GM12878 (cell line): Measurements from ENCODE around the gene CDK11B. TPM values are rescaled to one million over a fixed set of nuclear protein-coding genes. Genes with fewer than 3 reads are reported as not detected.

Source experiments
- ATAC-seq: fragments of 200-7000 bp; cut with Tn5 transposase; 3 replicates; pipeline ENCODE4 v1.9.1; 2020; ENCODE audit warnings: mild to moderate bottlenecking, moderate library complexity
- BruUV-seq: library from RNA; stranded (reverse); fragments of 400-500 nt; replicated peaks from 2 replicates; lab custom pipeline; 2021; lab: Mats Ljungman, UMichigan
- CTCF ChIA-PET: fragments of 300-600 bp; sonication (Branson Sonifier 250); formaldehyde crosslinking; extraction: SDS; loops from one replicate; lab custom pipeline; 2021; ENCODE audit warnings: inconsistent platforms; lab: Yijun Ruan, JAX
- POLR2A ChIA-PET: fragments of 350-600 bp; formaldehyde crosslinking; extraction: SDS; loops from one replicate; lab custom pipeline; 2021; ENCODE audit warnings: inconsistent platforms; lab: Charles Lee
- RAD21 ChIA-PET: fragments of 300-600 bp; sonication (Branson Sonifier 250); formaldehyde crosslinking; loops from one replicate; lab custom pipeline; 2023; ENCODE audit warnings: antibody characterized with exemption; ENCODE audit not compliant: unreplicated experiment; lab: Charles Lee
- SMC1A ChIA-PET: fragments of 300-600 bp; sonication (Branson Sonifier 250); formaldehyde crosslinking; loops from one replicate; lab custom pipeline; 2023; ENCODE audit not compliant: unreplicated experiment, uncharacterized antibody; lab: Charles Lee
- DNase-seq: peaks from one replicate; pipeline ENCODE4 v3.0.0-alpha.2; 2011; ENCODE audit warnings: low read depth, low spot score
- FAIRE-seq: peaks from 3 replicates; lab custom pipeline; 2011; peaks lifted over from hg19 to GRCh38; lab: Jason Lieb, UNC
- H2AFZ ChIP-seq: 2 replicates; pipeline ENCODE4 v1.6.0; 2011; ENCODE audit warnings: low read depth, low read length, control low read depth; ENCODE audit not compliant: control insufficient read depth
- H3K27ac ChIP-seq: 2 replicates; pipeline ENCODE4 v1.5.1; 2011; ENCODE audit warnings: control low read depth; ENCODE audit not compliant: control insufficient read depth, insufficient read depth
- H3K27me3 ChIP-seq, 2 experiments: replicated peaks in 1 of 2; 2 replicates each; pipeline versions ENCODE4 v1.6.0 to v1.6.1; 2011; ENCODE audit warnings: low read length in 1 of 2; ENCODE audit not compliant: control insufficient read depth in 2 of 2, insufficient read depth in 2 of 2
- H3K36me3 ChIP-seq, 2 experiments: 2 replicates each; pipeline ENCODE4 v1.5.1; 2011; ENCODE audit warnings: low read length in 1 of 2; ENCODE audit not compliant: control insufficient read depth in 2 of 2, insufficient read depth in 2 of 2
- H3K4me1 ChIP-seq: 2 replicates; pipeline ENCODE4 v1.6.1; 2011; ENCODE audit warnings: mild to moderate bottlenecking, low read length, moderate library complexity, mixed read lengths; ENCODE audit not compliant: control insufficient read depth, insufficient read depth
- H3K4me2 ChIP-seq: 2 replicates; pipeline ENCODE4 v1.6.0; 2011; ENCODE audit warnings: control low read depth; ENCODE audit not compliant: control insufficient read depth, insufficient read depth
- H3K4me3 ChIP-seq: fragments of 200-600 bp; sonication (generic); 2 replicates; pipeline ENCODE4 v1.5.1; 2016
- H3K79me2 ChIP-seq: 2 replicates; pipeline ENCODE4 v1.6.0; 2011; ENCODE audit warnings: low read length; ENCODE audit not compliant: control insufficient read depth, insufficient read depth
- H3K9ac ChIP-seq: 2 replicates; pipeline ENCODE4 v1.8.0; 2011; ENCODE audit warnings: low read length, control low read depth, mixed read lengths; ENCODE audit not compliant: control insufficient read depth, insufficient read depth
- H3K9me3 ChIP-seq: replicated peaks from 3 replicates; pipeline ENCODE4 v1.5.1; 2011; ENCODE audit warnings: mild to moderate bottlenecking, low read length; ENCODE audit not compliant: control insufficient read depth, insufficient read depth
- H4K20me1 ChIP-seq: 2 replicates; pipeline ENCODE4 v1.6.0; 2011; ENCODE audit not compliant: control insufficient read depth, insufficient read depth
- BACH1 ChIP-seq: fragments of 450-650 bp; IDR thresholded peaks from 2 replicates; pipeline ENCODE4 v1.6.1; 2017; ENCODE audit warnings: mild to moderate bottlenecking, borderline replicate concordance
- BHLHE40 ChIP-seq, 2 experiments: fragments of 450-650 bp in 1 of 2; IDR thresholded peaks; 2 replicates each; pipeline ENCODE4 v1.6.1; 2011 to 2017; ENCODE audit warnings: low read depth in 2 of 2, borderline replicate concordance in 1 of 2, improper control_type of control experiment in 1 of 2, low read length in 1 of 2, mild to moderate bottlenecking in 1 of 2
- CBX3 ChIP-seq: fragments of 200-600 bp; sonication (generic); IDR thresholded peaks from 2 replicates; pipeline ENCODE4 v1.6.1; 2016; ENCODE audit warnings: low read depth, borderline replicate concordance
- HDAC2 ChIP-seq: fragments of 200-600 bp; sonication (generic); IDR thresholded peaks from 2 replicates; pipeline ENCODE4 v1.6.1; 2017
- KLF5 ChIP-seq: fragments of 450-650 bp; IDR thresholded peaks from 2 replicates; pipeline ENCODE4 v1.6.1; 2014; ENCODE audit warnings: mild to moderate bottlenecking; ENCODE audit not compliant: partially characterized antibody
- LARP7 ChIP-seq: fragments of 450-650 bp; IDR thresholded peaks from 2 replicates; pipeline ENCODE4 v1.6.1; 2017; ENCODE audit warnings: mild to moderate bottlenecking
- RELA ChIP-seq: fragments of 450-650 bp; IDR thresholded peaks from 2 replicates; pipeline ENCODE4 v1.8.0; 2014; ENCODE audit warnings: borderline replicate concordance; ENCODE audit not compliant: partially characterized antibody
- SREBF2 ChIP-seq: IDR thresholded peaks from 2 replicates; pipeline ENCODE4 v1.6.1; 2012; ENCODE audit warnings: mild to moderate bottlenecking, low read length
- ZSCAN29 ChIP-seq: fragments of 450-650 bp; IDR thresholded peaks from 2 replicates; pipeline ENCODE4 v1.6.1; 2017; ENCODE audit warnings: mild to moderate bottlenecking, moderate library complexity
- WGBS: methylation state at CpG from one replicate; pipeline ENCODE4 v1.1.6; 2016; ENCODE audit warnings: low lambda C conversion rate; ENCODE audit not compliant: insufficient replicate concordance, insufficient coverage; ENCODE audit errors: missing lambda C conversion rate; 5-methylcytosine and 5-hydroxymethylcytosine counted together
- in situ Hi-C: fragments of 300-500 bp; cut with MboI; formaldehyde crosslinking; loops from 9 replicates; pipeline ENCODE4 v1.14.3; 2018; ENCODE audit warnings: mixed read lengths
- intact Hi-C: fragments of 100-400 bp; cut with micrococcal nuclease; formaldehyde crosslinking; loops from one replicate; pipeline ENCODE4 v1.14.2; 2022; ENCODE audit not compliant: unreplicated experiment
- polyA plus RNA-seq, 11 experiments: library from polyadenylated mRNA; depleted of rRNA in 4 of 11; unstranded in 6 of 11; stranded (reverse) in 5 of 11; fragments of >200 nt; fragmentation: Nextera tagmentation in 4 of 11; fragmentation: Illumina TruSeq in 1 of 11; extraction: Ambion mirVana in 4 of 11; extraction: Trizol in 1 of 11; gene quantifications; 1 replicate in 1 of 11; 2 replicates in 10 of 11; pipeline versions ENCODE4 v1.2.1 to v1.2.3, GENCODE V29; 2011 to 2016; ENCODE audit warnings: inconsistent platforms in 2 of 11, missing spikeins in 2 of 11, low read depth in 1 of 11
- total RNA-seq, 4 experiments: library from RNA; depleted of rRNA in 3 of 4; stranded (reverse); fragments of >200 nt in 3 of 4; fragmentation: Illumina TruSeq in 1 of 4; extraction: Trizol in 1 of 4; gene quantifications; 2 replicates each; pipeline versions ENCODE4 v1.2.1 to v1.2.3, GENCODE V29; 2013 to 2021
- TF ChIP-seq, protein P1 (sequence below): IDR thresholded peaks from 2 replicates; pipeline ENCODE4 v1.6.1; 2012; ENCODE audit warnings: improper control_type of control experiment, low read depth, low read length; ENCODE audit not compliant: insufficient replicate concordance
- TF ChIP-seq, protein P2 (sequence below): fragments of 450-650 bp; IDR thresholded peaks from 2 replicates; pipeline ENCODE4 v1.6.1; 2017; ENCODE audit warnings: mild to moderate bottlenecking, moderate library complexity
- TF ChIP-seq, protein P3 (sequence below): IDR thresholded peaks from 2 replicates; pipeline ENCODE4 v1.6.1; 2012; ENCODE audit warnings: low read depth, low read length, improper control_type of control experiment

The CDK11B gene
- total and polyA plus RNA-seq, 10 of the 15 experiments (the other 5 are each of a cell fraction or from before 2014, with no cell fraction given) = 3.2 to 30.9 (median 18.0) TPM

DNA sequence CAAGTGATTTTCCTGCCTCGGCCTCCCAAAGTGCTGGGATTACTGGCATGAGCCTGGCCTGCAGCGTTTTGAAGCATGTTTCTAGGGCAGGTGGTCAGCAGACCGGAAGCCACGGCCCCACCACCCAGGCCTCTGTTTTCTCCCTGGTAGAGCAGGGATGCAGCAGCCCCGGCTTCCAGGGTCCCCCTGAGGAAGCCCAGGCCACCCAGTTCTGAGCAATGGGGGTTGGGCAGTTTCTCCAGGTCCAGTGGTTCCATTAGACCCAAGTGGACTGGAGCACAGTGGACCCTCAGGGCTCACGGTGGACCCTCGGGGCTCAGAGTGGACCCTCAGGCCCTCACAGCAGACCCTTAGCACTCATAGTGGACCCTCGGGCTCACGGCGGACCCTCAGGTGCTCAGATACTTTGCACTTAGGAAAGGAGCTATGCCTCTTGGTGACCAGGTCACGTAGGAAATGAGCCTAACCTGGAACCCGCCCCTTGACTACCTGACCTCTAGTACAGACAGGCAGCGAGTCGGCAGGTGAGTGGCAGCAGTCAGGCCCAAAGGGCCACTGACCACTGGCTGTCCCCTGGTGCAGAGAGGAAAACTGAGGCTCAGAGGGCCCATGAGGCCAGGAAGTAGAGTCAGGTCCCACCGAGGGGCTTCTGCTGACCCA lies 54.3 kb downstream of the CDK11B start (continued):
- TF ChIP-seq, protein P1, sequence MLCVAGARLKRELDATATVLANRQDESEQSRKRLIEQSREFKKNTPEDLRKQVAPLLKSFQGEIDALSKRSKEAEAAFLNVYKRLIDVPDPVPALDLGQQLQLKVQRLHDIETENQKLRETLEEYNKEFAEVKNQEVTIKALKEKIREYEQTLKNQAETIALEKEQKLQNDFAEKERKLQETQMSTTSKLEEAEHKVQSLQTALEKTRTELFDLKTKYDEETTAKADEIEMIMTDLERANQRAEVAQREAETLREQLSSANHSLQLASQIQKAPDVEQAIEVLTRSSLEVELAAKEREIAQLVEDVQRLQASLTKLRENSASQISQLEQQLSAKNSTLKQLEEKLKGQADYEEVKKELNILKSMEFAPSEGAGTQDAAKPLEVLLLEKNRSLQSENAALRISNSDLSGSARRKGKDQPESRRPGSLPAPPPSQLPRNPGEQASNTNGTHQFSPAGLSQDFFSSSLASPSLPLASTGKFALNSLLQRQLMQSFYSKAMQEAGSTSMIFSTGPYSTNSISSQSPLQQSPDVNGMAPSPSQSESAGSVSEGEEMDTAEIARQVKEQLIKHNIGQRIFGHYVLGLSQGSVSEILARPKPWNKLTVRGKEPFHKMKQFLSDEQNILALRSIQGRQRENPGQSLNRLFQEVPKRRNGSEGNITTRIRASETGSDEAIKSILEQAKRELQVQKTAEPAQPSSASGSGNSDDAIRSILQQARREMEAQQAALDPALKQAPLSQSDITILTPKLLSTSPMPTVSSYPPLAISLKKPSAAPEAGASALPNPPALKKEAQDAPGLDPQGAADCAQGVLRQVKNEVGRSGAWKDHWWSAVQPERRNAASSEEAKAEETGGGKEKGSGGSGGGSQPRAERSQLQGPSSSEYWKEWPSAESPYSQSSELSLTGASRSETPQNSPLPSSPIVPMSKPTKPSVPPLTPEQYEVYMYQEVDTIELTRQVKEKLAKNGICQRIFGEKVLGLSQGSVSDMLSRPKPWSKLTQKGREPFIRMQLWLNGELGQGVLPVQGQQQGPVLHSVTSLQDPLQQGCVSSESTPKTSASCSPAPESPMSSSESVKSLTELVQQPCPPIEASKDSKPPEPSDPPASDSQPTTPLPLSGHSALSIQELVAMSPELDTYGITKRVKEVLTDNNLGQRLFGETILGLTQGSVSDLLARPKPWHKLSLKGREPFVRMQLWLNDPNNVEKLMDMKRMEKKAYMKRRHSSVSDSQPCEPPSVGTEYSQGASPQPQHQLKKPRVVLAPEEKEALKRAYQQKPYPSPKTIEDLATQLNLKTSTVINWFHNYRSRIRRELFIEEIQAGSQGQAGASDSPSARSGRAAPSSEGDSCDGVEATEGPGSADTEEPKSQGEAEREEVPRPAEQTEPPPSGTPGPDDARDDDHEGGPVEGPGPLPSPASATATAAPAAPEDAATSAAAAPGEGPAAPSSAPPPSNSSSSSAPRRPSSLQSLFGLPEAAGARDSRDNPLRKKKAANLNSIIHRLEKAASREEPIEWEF = no peak
- no peak for TF ChIP-seq BHLHE40 (IDR thresholded peaks at IDR 0.05; ENCODE audit: borderline replicate concordance in 1 of 2, low read depth in 2 of 2, low read length in 1 of 2)
- TF ChIP-seq, all 136 proteins: peak for 0

DNA sequence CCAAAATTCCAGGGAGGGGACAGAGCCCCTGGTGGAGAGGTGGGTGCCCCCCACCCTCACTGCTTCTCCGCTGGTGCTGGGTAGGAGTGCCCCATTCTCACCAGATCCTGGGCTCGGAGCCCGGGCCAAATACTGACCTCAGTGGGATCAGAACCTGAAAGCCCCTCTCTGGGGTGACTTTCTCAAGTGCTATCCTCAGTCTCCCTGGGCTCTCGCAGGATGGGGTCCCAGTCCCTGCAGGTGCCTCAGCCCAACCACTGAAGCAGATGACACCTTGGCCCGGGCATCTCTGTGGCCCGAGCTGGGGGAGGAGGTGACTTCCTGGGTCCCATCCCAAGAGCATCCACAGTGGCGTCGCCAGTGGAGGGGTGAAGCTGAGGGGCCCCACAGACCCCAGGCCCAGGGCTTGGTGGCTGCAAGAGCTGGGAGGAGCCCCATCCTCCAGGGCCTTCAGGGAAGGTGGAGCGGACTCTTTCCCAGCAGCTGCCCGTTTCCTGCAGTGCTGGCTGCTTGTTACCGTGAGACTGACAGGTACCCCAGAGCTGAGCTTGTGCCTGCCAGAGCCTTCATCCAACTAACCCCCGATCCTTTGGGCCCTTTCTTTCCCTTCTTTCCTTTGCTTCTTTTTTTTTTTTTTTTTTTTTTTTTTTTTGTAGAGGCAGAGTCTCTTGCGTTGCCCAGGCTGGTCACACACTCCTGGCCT lies 55.0 kb downstream of the CDK11B start:
- FAIRE-seq (no peak), ATAC-seq (no peak), DNase-seq (no peak)
- Histone ChIP-seq H3K27ac (no peak overlapping the region), H3K4me2 (no peak overlapping the region), H3K9me3 (no peaks in the 10 kb centered on the region), H3K4me1 (peaks cover 34% of the 10 kb centered on the region), H3K27me3 (no peaks in the 10 kb centered on the region; a peak in 2 of 4 replicates), H3K9ac (no peak overlapping the region), H3K4me3 (no peak overlapping the region), H3K79me2 (no peaks in the 10 kb centered on the region), H3K36me3 (no peaks in the 10 kb centered on the region), H4K20me1 (no peaks in the 10 kb centered on the region), H2AFZ (no peak overlapping the region)
- intact Hi-C loops = no loop called here
- ChIA-PET SMC1A (interaction anchor here (1.2 kb wide), 1 partner anchor 25 kb away, joined by 3 read pairs; no protein-coding TSS in a partner anchor), CTCF (no interaction called here), RAD21 (no interaction called here), POLR2A (interaction anchor here (0.7 kb wide), 1 partner anchor 621 kb away, joined by 5 read pairs; no protein-coding TSS in a partner anchor)
- 42% methylated on average over 12 of the region's 13 CpGs for WGBS
- BruUV-seq = no TSS peak
- in situ Hi-C loops = no loop called here
- TF ChIP-seq, protein P2, sequence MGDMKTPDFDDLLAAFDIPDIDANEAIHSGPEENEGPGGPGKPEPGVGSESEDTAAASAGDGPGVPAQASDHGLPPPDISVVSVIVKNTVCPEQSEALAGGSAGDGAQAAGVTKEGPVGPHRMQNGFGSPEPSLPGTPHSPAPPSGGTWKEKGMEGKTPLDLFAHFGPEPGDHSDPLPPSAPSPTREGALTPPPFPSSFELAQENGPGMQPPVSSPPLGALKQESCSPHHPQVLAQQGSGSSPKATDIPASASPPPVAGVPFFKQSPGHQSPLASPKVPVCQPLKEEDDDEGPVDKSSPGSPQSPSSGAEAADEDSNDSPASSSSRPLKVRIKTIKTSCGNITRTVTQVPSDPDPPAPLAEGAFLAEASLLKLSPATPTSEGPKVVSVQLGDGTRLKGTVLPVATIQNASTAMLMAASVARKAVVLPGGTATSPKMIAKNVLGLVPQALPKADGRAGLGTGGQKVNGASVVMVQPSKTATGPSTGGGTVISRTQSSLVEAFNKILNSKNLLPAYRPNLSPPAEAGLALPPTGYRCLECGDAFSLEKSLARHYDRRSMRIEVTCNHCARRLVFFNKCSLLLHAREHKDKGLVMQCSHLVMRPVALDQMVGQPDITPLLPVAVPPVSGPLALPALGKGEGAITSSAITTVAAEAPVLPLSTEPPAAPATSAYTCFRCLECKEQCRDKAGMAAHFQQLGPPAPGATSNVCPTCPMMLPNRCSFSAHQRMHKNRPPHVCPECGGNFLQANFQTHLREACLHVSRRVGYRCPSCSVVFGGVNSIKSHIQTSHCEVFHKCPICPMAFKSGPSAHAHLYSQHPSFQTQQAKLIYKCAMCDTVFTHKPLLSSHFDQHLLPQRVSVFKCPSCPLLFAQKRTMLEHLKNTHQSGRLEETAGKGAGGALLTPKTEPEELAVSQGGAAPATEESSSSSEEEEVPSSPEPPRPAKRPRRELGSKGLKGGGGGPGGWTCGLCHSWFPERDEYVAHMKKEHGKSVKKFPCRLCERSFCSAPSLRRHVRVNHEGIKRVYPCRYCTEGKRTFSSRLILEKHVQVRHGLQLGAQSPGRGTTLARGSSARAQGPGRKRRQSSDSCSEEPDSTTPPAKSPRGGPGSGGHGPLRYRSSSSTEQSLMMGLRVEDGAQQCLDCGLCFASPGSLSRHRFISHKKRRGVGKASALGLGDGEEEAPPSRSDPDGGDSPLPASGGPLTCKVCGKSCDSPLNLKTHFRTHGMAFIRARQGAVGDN = no peak
- TF ChIP-seq RELA (no peak), KLF5 (no peak), SREBF2 (no peak), ZSCAN29 (no peak), BHLHE40 (IDR thresholded peaks at IDR 0.05; ENCODE audit: borderline replicate concordance in 1 of 2, low read depth in 2 of 2, low read length in 1 of 2) (no peak), HDAC2 (no peak), BACH1 (no peak), LARP7 (no peak), CBX3 (no peak)
- TF ChIP-seq, protein P3, sequence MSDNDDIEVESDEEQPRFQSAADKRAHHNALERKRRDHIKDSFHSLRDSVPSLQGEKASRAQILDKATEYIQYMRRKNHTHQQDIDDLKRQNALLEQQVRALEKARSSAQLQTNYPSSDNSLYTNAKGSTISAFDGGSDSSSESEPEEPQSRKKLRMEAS = no peak
